Osteoblast (primary cell): ENCODE measurements around the gene C9orf57. TPM values are rescaled to one million over a fixed set of nuclear protein-coding genes. Genes with fewer than 3 reads are reported as not detected.

Experiments used
- DNase-seq: peaks from one replicate; pipeline ENCODE4 v3.0.0; 2011; ENCODE audit warnings: low spot score, mixed read lengths; ENCODE audit not compliant: insufficient read length; ENCODE audit errors: missing footprints
- H2AFZ ChIP-seq: 2 replicates; pipeline ENCODE4 v1.6.0; 2011; ENCODE audit warnings: mild to moderate bottlenecking, low read length
- H3K27ac ChIP-seq: 2 replicates; pipeline ENCODE4 v1.5.1; 2011; ENCODE audit warnings: mild to moderate bottlenecking, low read depth, low read length, moderate library complexity
- H3K27me3 ChIP-seq: 2 replicates; pipeline ENCODE4 v1.6.0; 2012; ENCODE audit warnings: mild to moderate bottlenecking, control low read depth, inconsistent platforms, low read length, moderate library complexity; ENCODE audit not compliant: insufficient read depth
- H3K36me3 ChIP-seq: 2 replicates; pipeline ENCODE4 v1.5.1; 2011; ENCODE audit warnings: mild to moderate bottlenecking, low read length, control low read depth, moderate library complexity; ENCODE audit not compliant: insufficient read depth
- H3K4me1 ChIP-seq: 2 replicates; pipeline ENCODE4 v1.5.1; 2011; ENCODE audit warnings: mild to moderate bottlenecking, low read length, control low read depth, moderate library complexity; ENCODE audit not compliant: insufficient read depth
- H3K4me2 ChIP-seq: 2 replicates; pipeline ENCODE4 v1.6.0; 2011; ENCODE audit warnings: mild to moderate bottlenecking, low read length; ENCODE audit not compliant: insufficient read depth
- H3K4me3 ChIP-seq: fragments of 200-600 bp; sonication (generic); 3 replicates; pipeline ENCODE4 v1.5.1; 2012; ENCODE audit warnings: mild to moderate bottlenecking, low read length, inconsistent platforms; ENCODE audit not compliant: insufficient read depth
- H3K79me2 ChIP-seq: 2 replicates; pipeline ENCODE4 v1.6.0; 2012; ENCODE audit warnings: mild to moderate bottlenecking, low read length, control low read depth, inconsistent platforms; ENCODE audit not compliant: insufficient read depth
- H3K9me3 ChIP-seq: 2 replicates; pipeline ENCODE4 v1.5.1; 2011; ENCODE audit warnings: low read depth, low read length, control low read depth
- H4K20me1 ChIP-seq: 2 replicates; pipeline ENCODE4 v1.6.0; 2012; ENCODE audit warnings: mild to moderate bottlenecking, low read length, control low read depth; ENCODE audit not compliant: insufficient read depth
- CTCF ChIP-seq: IDR thresholded peaks from 2 replicates; pipeline ENCODE4 v1.5.1; 2011; ENCODE audit warnings: mild to moderate bottlenecking, low read depth, low read length, moderate library complexity; ENCODE audit errors: extremely low read depth
- total RNA-seq: library from RNA; depleted of rRNA; stranded (reverse); fragments of >200 nt; gene quantifications from 2 replicates; pipeline ENCODE4 v1.2.3, GENCODE V29; 2012

C9orf57 gene
- total RNA-seq, 1 donor: not detected

GRCh38 chr9:72039532-72039931 is 20.9 kb downstream of the C9orf57 start:
- no peaks in the 10 kb centered on the region for H3K36me3 ChIP-seq
- no peaks in the 10 kb centered on the region for H3K79me2 ChIP-seq
- H3K27ac ChIP-seq: no peak overlapping the region
- no peaks in the 10 kb centered on the region for H3K9me3 ChIP-seq
- TF ChIP-seq CTCF: no peak
- no peaks in the 10 kb centered on the region for H4K20me1 ChIP-seq
- DNase-seq: no peak
- H2AFZ ChIP-seq: no peak overlapping the region
- no peak overlapping the region for H3K4me2 ChIP-seq
- no peak overlapping the region for H3K4me3 ChIP-seq
- no peaks in the 10 kb centered on the region for H3K27me3 ChIP-seq
- peaks cover 6% of the 10 kb centered on the region for H3K4me1 ChIP-seq

GRCh38 chr9:72038890-72039410 is 21.5 kb downstream of the C9orf57 start:
- Histone ChIP-seq H2AFZ (peak overlapping the region; percentile 61), H3K4me2 (peak overlapping the region; percentile 34), H3K4me1 (peaks cover 6% of the 10 kb centered on the region), H3K79me2 (no peaks in the 10 kb centered on the region), H3K36me3 (no peaks in the 10 kb centered on the region), H4K20me1 (no peaks in the 10 kb centered on the region), H3K27me3 (no peaks in the 10 kb centered on the region), H3K27ac (no peak overlapping the region), H3K4me3 (no peak overlapping the region), H3K9me3 (no peaks in the 10 kb centered on the region)
- TF ChIP-seq CTCF: peak; percentile 94
- peak; percentile 89 for DNase-seq

DNA sequence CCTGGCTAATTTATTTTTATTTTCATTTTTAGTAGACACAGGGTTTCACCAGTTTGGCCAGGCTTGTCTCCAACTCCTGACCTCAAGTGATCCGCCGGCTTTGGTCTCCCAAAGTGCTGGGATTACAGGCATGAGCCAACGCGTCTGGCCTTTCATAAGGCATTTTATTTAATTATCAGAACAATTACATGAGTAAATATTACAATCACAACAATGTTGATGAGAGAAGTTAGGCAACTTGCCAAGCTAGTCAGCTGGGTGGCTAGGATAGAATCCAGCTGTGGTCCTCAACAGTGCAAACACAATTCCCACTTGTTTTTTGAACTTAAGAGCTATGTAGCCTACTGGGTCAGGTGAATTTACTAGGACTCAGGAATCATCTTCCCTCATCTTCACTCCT is 22.0 kb downstream of the C9orf57 start:
- Histone ChIP-seq H4K20me1 (no peaks in the 10 kb centered on the region), H2AFZ (no peak overlapping the region), H3K9me3 (no peaks in the 10 kb centered on the region), H3K36me3 (no peaks in the 10 kb centered on the region), H3K27ac (no peak overlapping the region), H3K79me2 (no peaks in the 10 kb centered on the region), H3K27me3 (no peaks in the 10 kb centered on the region), H3K4me3 (no peak overlapping the region), H3K4me1 (peaks cover 6% of the 10 kb centered on the region), H3K4me2 (no peak overlapping the region)
- no peak for TF ChIP-seq CTCF
- DNase-seq: peak; percentile 36

DNA sequence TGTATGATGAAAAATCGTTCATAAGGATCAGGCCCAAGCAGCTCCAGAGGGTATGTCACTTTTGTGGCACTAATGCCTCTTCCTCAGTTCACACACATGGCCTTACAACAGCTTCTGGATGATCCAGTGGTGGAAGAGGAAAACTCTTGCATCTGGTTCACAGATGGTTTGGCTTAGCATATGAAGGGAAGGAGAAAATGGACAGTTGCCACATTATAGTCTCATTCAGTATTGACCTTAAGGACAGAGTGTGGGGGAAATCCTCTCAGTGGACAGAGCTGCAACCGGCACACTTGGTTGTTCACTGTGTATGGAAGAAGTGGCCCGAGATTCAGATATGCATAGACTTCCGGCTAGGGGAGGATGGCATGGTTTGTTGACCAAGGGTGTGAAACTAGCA is 22.8 kb downstream of the C9orf57 start:
- no peak overlapping the region for H3K27ac ChIP-seq
- no peaks in the 10 kb centered on the region for H4K20me1 ChIP-seq
- peaks cover 6% of the 10 kb centered on the region for H3K4me1 ChIP-seq
- no peaks in the 10 kb centered on the region for H3K9me3 ChIP-seq
- no peak overlapping the region for H3K4me2 ChIP-seq
- H3K27me3 ChIP-seq: no peaks in the 10 kb centered on the region
- no peak overlapping the region for H2AFZ ChIP-seq
- no peaks in the 10 kb centered on the region for H3K36me3 ChIP-seq
- no peak overlapping the region for H3K4me3 ChIP-seq
- H3K79me2 ChIP-seq: no peaks in the 10 kb centered on the region
- no peak for DNase-seq
- no peak for TF ChIP-seq CTCF
